Liver (tissue), 3 donors: ENCODE measurements around the gene TJP2.

ENCODE experiments used
- JUND ChIP-seq, 2 donors: IDR thresholded peaks; 2 replicates each; pipeline ENCODE4 v1.6.1; 2016; ENCODE audit warnings: antibody characterized with exemption in 2 of 2
- RAD21 ChIP-seq, 2 donors: IDR thresholded peaks; 2 replicates each; pipeline ENCODE4 v1.6.1; 2016; ENCODE audit warnings: antibody characterized with exemption in 2 of 2, mild to moderate bottlenecking in 2 of 2
- SP1 ChIP-seq: IDR thresholded peaks from 2 replicates; pipeline ENCODE4 v1.6.1; 2018; ENCODE audit warnings: antibody characterized with exemption, mild to moderate bottlenecking
- TAF1 ChIP-seq: conservative IDR thresholded peaks from 2 replicates; pipeline ENCODE4 v1.6.1; 2016; ENCODE audit warnings: antibody characterized with exemption, mild to moderate bottlenecking
- TF ChIP-seq, protein P1 (sequence below): IDR thresholded peaks from 2 replicates; pipeline ENCODE4 v1.6.1; 2016; ENCODE audit warnings: antibody characterized with exemption, mild to moderate bottlenecking
- TF ChIP-seq, protein P2 (sequence below): fragments of 150-350 bp; IDR thresholded peaks from 2 replicates; pipeline ENCODE4 v1.5.1; 2017; ENCODE audit warnings: improper control_type of control experiment, low read depth, low read length; ENCODE audit not compliant: missing input control
- TF ChIP-seq, protein P3 (sequence below): IDR thresholded peaks from 2 replicates; pipeline ENCODE4 v1.6.1; 2016; ENCODE audit warnings: antibody characterized with exemption
- donor health status: healthy.
- donor health status: healthy.

DNA sequence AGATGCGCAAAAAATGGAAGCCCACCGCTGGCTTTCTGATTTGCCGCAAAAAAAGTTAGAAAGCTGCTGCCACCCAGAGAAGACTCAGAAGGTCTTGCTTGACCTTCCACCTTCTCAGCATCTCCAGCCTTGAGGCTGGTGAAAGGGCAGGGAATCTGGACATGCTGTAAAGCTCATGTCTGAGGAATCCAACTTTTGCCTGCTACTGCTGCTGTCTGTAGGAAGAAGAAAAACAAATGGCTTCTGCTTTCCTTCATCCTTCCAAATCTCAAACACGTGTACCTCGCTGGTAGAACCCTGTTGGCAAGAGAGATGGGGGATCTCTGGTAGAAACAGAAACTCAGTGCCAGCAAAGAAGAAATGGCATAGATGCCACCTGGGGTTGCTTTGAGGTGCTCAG lies 10.2 kb downstream of the TJP2 start:
- TF ChIP-seq, protein P1, sequence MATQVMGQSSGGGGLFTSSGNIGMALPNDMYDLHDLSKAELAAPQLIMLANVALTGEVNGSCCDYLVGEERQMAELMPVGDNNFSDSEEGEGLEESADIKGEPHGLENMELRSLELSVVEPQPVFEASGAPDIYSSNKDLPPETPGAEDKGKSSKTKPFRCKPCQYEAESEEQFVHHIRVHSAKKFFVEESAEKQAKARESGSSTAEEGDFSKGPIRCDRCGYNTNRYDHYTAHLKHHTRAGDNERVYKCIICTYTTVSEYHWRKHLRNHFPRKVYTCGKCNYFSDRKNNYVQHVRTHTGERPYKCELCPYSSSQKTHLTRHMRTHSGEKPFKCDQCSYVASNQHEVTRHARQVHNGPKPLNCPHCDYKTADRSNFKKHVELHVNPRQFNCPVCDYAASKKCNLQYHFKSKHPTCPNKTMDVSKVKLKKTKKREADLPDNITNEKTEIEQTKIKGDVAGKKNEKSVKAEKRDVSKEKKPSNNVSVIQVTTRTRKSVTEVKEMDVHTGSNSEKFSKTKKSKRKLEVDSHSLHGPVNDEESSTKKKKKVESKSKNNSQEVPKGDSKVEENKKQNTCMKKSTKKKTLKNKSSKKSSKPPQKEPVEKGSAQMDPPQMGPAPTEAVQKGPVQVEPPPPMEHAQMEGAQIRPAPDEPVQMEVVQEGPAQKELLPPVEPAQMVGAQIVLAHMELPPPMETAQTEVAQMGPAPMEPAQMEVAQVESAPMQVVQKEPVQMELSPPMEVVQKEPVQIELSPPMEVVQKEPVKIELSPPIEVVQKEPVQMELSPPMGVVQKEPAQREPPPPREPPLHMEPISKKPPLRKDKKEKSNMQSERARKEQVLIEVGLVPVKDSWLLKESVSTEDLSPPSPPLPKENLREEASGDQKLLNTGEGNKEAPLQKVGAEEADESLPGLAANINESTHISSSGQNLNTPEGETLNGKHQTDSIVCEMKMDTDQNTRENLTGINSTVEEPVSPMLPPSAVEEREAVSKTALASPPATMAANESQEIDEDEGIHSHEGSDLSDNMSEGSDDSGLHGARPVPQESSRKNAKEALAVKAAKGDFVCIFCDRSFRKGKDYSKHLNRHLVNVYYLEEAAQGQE: no peak
- no peak for TF ChIP-seq TAF1
- TF ChIP-seq SP1: no peak
- TF ChIP-seq RAD21 (IDR thresholded peaks at IDR 0.05): no peak
- TF ChIP-seq, protein P2, sequence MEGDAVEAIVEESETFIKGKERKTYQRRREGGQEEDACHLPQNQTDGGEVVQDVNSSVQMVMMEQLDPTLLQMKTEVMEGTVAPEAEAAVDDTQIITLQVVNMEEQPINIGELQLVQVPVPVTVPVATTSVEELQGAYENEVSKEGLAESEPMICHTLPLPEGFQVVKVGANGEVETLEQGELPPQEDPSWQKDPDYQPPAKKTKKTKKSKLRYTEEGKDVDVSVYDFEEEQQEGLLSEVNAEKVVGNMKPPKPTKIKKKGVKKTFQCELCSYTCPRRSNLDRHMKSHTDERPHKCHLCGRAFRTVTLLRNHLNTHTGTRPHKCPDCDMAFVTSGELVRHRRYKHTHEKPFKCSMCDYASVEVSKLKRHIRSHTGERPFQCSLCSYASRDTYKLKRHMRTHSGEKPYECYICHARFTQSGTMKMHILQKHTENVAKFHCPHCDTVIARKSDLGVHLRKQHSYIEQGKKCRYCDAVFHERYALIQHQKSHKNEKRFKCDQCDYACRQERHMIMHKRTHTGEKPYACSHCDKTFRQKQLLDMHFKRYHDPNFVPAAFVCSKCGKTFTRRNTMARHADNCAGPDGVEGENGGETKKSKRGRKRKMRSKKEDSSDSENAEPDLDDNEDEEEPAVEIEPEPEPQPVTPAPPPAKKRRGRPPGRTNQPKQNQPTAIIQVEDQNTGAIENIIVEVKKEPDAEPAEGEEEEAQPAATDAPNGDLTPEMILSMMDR: no peak
- no peak for TF ChIP-seq JUND (IDR thresholded peaks at IDR 0.05)
- TF ChIP-seq, protein P3, sequence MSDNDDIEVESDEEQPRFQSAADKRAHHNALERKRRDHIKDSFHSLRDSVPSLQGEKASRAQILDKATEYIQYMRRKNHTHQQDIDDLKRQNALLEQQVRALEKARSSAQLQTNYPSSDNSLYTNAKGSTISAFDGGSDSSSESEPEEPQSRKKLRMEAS: no peak
